Spinal cord (tissue), 10 donors: ENCODE data around the gene GMDS. TPM values are rescaled to one million over a fixed set of nuclear protein-coding genes. Genes with fewer than 3 reads are reported as not detected.

Experiments
- DNase-seq, 6 donors: peaks; one replicate each; pipeline versions ENCODE4 v3.0.0 to v3.0.0-alpha.2; 2013 to 2015; ENCODE audit warnings: low spot score in 6 of 6, low read depth in 4 of 6
- H3K27ac ChIP-seq: one replicate; pipeline ENCODE4 v1.5.1; 2013; ENCODE audit warnings: low read depth, low read length, control low read depth
- H3K27me3 ChIP-seq: one replicate; pipeline ENCODE4 v1.6.1; 2013; ENCODE audit warnings: low read length; ENCODE audit not compliant: control insufficient read depth, insufficient read depth
- H3K36me3 ChIP-seq: one replicate; pipeline ENCODE4 v1.6.1; 2013; ENCODE audit warnings: low read length; ENCODE audit not compliant: control insufficient read depth, insufficient read depth
- H3K4me1 ChIP-seq: one replicate; pipeline ENCODE4 v1.6.1; 2013; ENCODE audit warnings: low read length; ENCODE audit not compliant: control insufficient read depth, insufficient read depth
- H3K4me3 ChIP-seq: one replicate; pipeline ENCODE4 v1.5.1; 2013; ENCODE audit warnings: low read depth, low read length, control low read depth
- H3K9me3 ChIP-seq: one replicate; pipeline ENCODE4 v1.6.1; 2013; ENCODE audit warnings: low read length; ENCODE audit not compliant: control insufficient read depth, insufficient read depth
- WGBS: methylation state at CpG from one replicate; pipeline ENCODE4 v1.1.5; 2013; ENCODE audit warnings: missing lambda C conversion rate; ENCODE audit not compliant: insufficient coverage; 5-methylcytosine and 5-hydroxymethylcytosine counted together
- polyA plus RNA-seq, 2 donors: library from polyadenylated mRNA; unstranded; fragments of 120-200 nt; gene quantifications; one replicate each; pipeline ENCODE4 v1.2.1, GENCODE V29; 2013; ENCODE audit not compliant: insufficient read length in 2 of 2
- total RNA-seq, 2 donors: library from RNA; depleted of rRNA in 1 of 2; stranded (reverse); fragments of 120-200 nt in 1 of 2; fragments of >200 nt in 1 of 2; gene quantifications; one replicate each; pipeline versions ENCODE4 v1.2.3 to v1.2.4, GENCODE V29; 2013 to 2014
- donor health status: healthy.

Gene GMDS
- total and polyA plus RNA-seq, 4 donors = 35.3 to 87.4 (median 49.6) TPM

GRCh38 chr6:1890071-1890470 lies 355.3 kb downstream of the GMDS start:
- H3K27me3 ChIP-seq = peaks cover 3% of the 10 kb centered on the region
- H3K9me3 ChIP-seq = no peaks in the 10 kb centered on the region
- no peaks in the 10 kb centered on the region for H3K36me3 ChIP-seq
- H3K27ac ChIP-seq = no peak overlapping the region
- WGBS = 83% methylated on average over 3 of the region's 8 CpGs
- peaks cover 3% of the 10 kb centered on the region for H3K4me1 ChIP-seq
- no peak overlapping the region for H3K4me3 ChIP-seq
- DNase-seq = no peak

- WGBS = 41% methylated on average over 9 of the region's 12 CpGs
- H3K4me3 ChIP-seq = no peak overlapping the region
- no peaks in the 10 kb centered on the region for H3K36me3 ChIP-seq
- peaks cover 3% of the 10 kb centered on the region for H3K4me1 ChIP-seq
- H3K9me3 ChIP-seq = no peaks in the 10 kb centered on the region
- peak overlapping the region; percentile 85 for H3K27ac ChIP-seq
- H3K27me3 ChIP-seq = peaks cover 4% of the 10 kb centered on the region
- peak in 2 of 6 donors; percentile 30 to 52 for DNase-seq
Observed at GRCh38 chr6:1885576-1886011, 359.8 kb downstream of the GMDS start.

DNA sequence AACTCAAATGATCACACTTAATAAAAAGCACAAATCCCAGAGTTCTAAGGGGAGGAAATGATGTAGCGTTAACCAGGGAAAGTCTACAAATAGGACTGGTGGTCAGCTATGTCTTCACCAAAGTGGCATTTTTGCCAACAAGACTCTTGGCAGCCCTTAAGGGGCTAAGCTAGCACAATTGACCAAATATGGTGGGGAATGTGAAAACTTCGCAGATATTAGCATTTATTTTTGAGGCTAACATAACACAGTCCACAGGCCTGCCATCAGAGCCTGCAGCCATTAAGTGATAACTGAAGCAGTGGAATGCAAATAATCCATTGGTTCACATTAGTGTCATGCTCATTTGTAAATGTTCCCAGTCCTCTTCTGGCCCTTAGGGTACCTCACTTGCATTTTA lies 361.1 kb downstream of the GMDS start:
- Histone ChIP-seq H3K36me3 (no peaks in the 10 kb centered on the region), H3K4me1 (peaks cover 3% of the 10 kb centered on the region), H3K9me3 (no peaks in the 10 kb centered on the region), H3K4me3 (no peak overlapping the region), H3K27me3 (peaks cover 4% of the 10 kb centered on the region), H3K27ac (peak overlapping the region; percentile 85)
- 100% methylated on average over 1 of the region's 2 CpGs for WGBS
- DNase-seq = no peak

GRCh38 chr6:1878330-1878729 lies 367.1 kb downstream of the GMDS start:
- H3K4me1 ChIP-seq = peaks cover 3% of the 10 kb centered on the region
- no peaks in the 10 kb centered on the region for H3K9me3 ChIP-seq
- no peak for DNase-seq
- H3K27me3 ChIP-seq = peaks cover 8% of the 10 kb centered on the region
- WGBS = 100% methylated on average over 3 of the region's 5 CpGs
- no peak overlapping the region for H3K4me3 ChIP-seq
- no peak overlapping the region for H3K27ac ChIP-seq
- no peaks in the 10 kb centered on the region for H3K36me3 ChIP-seq

DNA sequence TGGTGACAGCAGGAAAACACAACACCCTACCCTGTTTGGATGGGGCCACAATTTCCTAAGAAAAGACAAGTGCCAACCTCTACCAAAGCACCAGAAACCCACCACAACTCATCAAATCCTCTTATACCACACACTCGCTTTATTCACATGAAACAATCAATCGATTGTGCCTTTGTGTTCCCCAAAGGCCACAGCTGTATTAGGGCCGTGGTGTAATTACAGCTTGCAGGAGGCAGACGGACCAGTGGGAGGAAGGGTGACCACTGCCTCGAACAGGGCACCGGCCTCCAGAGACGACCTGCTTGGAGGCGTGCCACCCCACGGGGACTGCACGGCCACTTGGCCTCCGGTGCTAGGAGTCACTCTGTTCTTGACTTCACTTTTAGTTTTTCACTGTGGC lies 371.6 kb downstream of the GMDS start:
- H3K4me3 ChIP-seq = no peak overlapping the region
- no peaks in the 10 kb centered on the region for H3K9me3 ChIP-seq
- 46% methylated on average over 9 of the region's 11 CpGs for WGBS
- no peak for DNase-seq
- peaks cover 10% of the 10 kb centered on the region for H3K4me1 ChIP-seq
- no peaks in the 10 kb centered on the region for H3K36me3 ChIP-seq
- H3K27me3 ChIP-seq = peaks cover 19% of the 10 kb centered on the region
- peak overlapping the region; percentile 19 for H3K27ac ChIP-seq

DNA sequence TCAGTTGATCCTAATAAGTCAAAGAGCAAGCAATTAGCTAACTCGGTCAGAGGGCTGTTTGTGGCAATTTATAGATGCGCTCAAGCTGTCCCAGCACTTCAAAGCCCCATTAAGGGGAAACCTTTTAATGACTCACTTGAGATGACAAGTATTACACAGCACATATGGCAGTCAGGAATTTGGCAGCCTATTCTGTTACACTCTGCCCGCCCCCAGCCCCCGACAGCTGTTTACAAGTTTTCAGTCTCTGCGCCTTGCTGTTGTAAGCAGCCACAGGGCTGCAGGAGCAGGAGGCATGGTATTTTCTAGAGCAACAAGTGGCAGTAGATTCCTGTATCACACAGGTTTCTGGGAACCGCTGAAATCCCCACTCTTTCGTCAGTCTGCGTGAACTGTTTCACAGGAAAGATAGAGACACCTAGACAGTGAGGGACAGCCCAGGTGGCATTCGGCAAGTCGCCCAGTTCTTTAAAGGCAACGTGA lies 372.7 kb downstream of the GMDS start:
- 41% methylated on average over 7 of the region's 11 CpGs for WGBS
- no peaks in the 10 kb centered on the region for H3K36me3 ChIP-seq
- H3K27ac ChIP-seq = peak overlapping the region; percentile 74
- peaks cover 10% of the 10 kb centered on the region for H3K4me1 ChIP-seq
- DNase-seq = peak in 2 of 6 donors; percentile 69 to 83
- peaks cover 21% of the 10 kb centered on the region for H3K27me3 ChIP-seq
- H3K4me3 ChIP-seq = no peak overlapping the region
- no peaks in the 10 kb centered on the region for H3K9me3 ChIP-seq

- 35% methylated on average over 2 of the region's 8 CpGs for WGBS
- Histone ChIP-seq H3K4me3 (no peak overlapping the region), H3K27me3 (peaks cover 21% of the 10 kb centered on the region), H3K4me1 (peaks cover 10% of the 10 kb centered on the region), H3K9me3 (no peaks in the 10 kb centered on the region), H3K36me3 (no peaks in the 10 kb centered on the region), H3K27ac (peak overlapping the region; percentile 74)
- peak in 2 of 6 donors; percentile 32 to 50 for DNase-seq
Observed at GRCh38 chr6:1871724-1872315, 373.6 kb downstream of the GMDS start.

DNA sequence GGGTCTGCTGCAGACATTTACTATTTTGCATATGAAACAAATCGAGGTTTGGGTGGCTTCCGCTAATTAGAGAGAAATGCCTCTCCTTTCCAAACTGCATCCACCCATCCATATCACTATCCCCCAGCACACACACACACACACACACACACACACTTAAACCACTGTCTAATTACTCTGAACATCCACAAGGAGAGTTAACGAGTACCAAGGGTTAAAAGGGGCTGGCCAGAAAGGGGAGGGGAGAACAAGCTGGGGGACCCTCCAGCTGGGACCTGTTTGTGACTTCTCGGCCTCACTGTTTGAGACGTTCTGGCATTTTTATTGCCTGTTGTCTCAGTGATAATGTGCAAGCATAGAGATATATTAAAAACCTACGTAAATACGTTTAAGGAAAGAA lies 374.5 kb downstream of the GMDS start:
- H3K27ac ChIP-seq = peak overlapping the region; percentile 74
- H3K36me3 ChIP-seq = no peaks in the 10 kb centered on the region
- H3K4me1 ChIP-seq = peaks cover 11% of the 10 kb centered on the region
- H3K4me3 ChIP-seq = no peak overlapping the region
- peaks cover 21% of the 10 kb centered on the region for H3K27me3 ChIP-seq
- DNase-seq = no peak
- 21% methylated on average over 2 of the region's 7 CpGs for WGBS
- no peaks in the 10 kb centered on the region for H3K9me3 ChIP-seq

GRCh38 chr6:1870251-1870650 lies 375.2 kb downstream of the GMDS start:
- no peaks in the 10 kb centered on the region for H3K36me3 ChIP-seq
- WGBS = 78% methylated on average over 2 of the region's 5 CpGs
- H3K4me3 ChIP-seq = no peak overlapping the region
- no peak for DNase-seq
- no peaks in the 10 kb centered on the region for H3K9me3 ChIP-seq
- peak overlapping the region; percentile 74 for H3K27ac ChIP-seq
- peaks cover 21% of the 10 kb centered on the region for H3K27me3 ChIP-seq
- H3K4me1 ChIP-seq = peaks cover 16% of the 10 kb centered on the region

- WGBS = 79% methylated on average over 4 of the region's 6 CpGs
- no peak for DNase-seq
- peaks cover 21% of the 10 kb centered on the region for H3K27me3 ChIP-seq
Observed at GRCh38 chr6:1869769-1870168, 375.6 kb downstream of the GMDS start.

More at GRCh38 chr6:1869769-1870168, 375.6 kb downstream of the GMDS start:
- peaks cover 16% of the 10 kb centered on the region for H3K4me1 ChIP-seq
- H3K36me3 ChIP-seq = no peaks in the 10 kb centered on the region
- H3K4me3 ChIP-seq = no peak overlapping the region
- H3K27ac ChIP-seq = peak overlapping the region; percentile 74
- H3K9me3 ChIP-seq = no peaks in the 10 kb centered on the region
